Activated CD8-positive, alpha-beta T cell treated with anti-CD3 and anti-CD28 coated beads for 36 hours (primary cell): Measurements from ENCODE around the gene DOCK2. TPM values are rescaled to one million over a fixed set of nuclear protein-coding genes. Genes with fewer than 3 reads are reported as not detected.

ENCODE experiments used
- ATAC-seq: fragments of 200-7000 bp; cut with Tn5 transposase; one replicate; pipeline ENCODE4 v1.10.0; 2021; ENCODE audit warnings: mild to moderate bottlenecking, moderate library complexity
- CTCF ChIA-PET: fragments of 350-600 bp; sonication (Branson Sonifier 250); formaldehyde crosslinking; loops from one replicate; lab custom pipeline; 2021; ENCODE audit warnings: antibody characterized with exemption; lab: Charles Lee
- POLR2A ChIA-PET: fragments of 350-600 bp; sonication (Branson Sonifier 250); formaldehyde crosslinking; loops from one replicate; lab custom pipeline; 2021; ENCODE audit warnings: antibody characterized with exemption; lab: Charles Lee
- DNase-seq: peaks from one replicate; pipeline ENCODE4 v3.0.0-alpha.2; 2020
- H3K27ac Mint-ChIP-seq: one replicate; pipeline ENCODE4 v1.8.0; 2021; ENCODE audit warnings: mild to moderate bottlenecking, mixed read lengths
- H3K27me3 Mint-ChIP-seq: one replicate; pipeline ENCODE4 v1.8.0; 2021; ENCODE audit warnings: mixed read lengths
- H3K36me3 Mint-ChIP-seq: one replicate; pipeline ENCODE4 v1.8.0; 2021; ENCODE audit warnings: low read depth, mixed read lengths
- H3K4me1 Mint-ChIP-seq: one replicate; pipeline ENCODE4 v1.8.0; 2021; ENCODE audit warnings: low read depth, mixed read lengths
- H3K4me3 Mint-ChIP-seq: one replicate; pipeline ENCODE4 v1.8.0; 2021; ENCODE audit warnings: mild to moderate bottlenecking, moderate library complexity, mixed read lengths
- H3K9me3 Mint-ChIP-seq: one replicate; pipeline ENCODE4 v1.8.0; 2021; ENCODE audit warnings: mixed read lengths
- intact Hi-C: fragments of 100-400 bp; cut with micrococcal nuclease; formaldehyde crosslinking; loops from one replicate; pipeline ENCODE4 v1.10.0; 2022
- microRNA-seq: library from miRNA; unstranded; fragments of <30 nt; microRNA quantifications from one replicate; pipeline ENCODE4 v1.2.0, GENCODE V29; 2022; ENCODE audit warnings: borderline microRNAs expressed, borderline replicate concordance
- total RNA-seq, 2 experiments: library from RNA; stranded (reverse); gene quantifications; one replicate each; pipeline ENCODE4 v1.2.3, GENCODE V29; 2021
- TF ChIP-seq, protein P1 (sequence below): fragments of 200-600 bp; IDR thresholded peaks from one replicate; pipeline ENCODE4 v1.8.0; 2022; ENCODE audit warnings: antibody characterized with exemption, mild to moderate bottlenecking

The DOCK2 gene
- total RNA-seq, 2 experiments from 2014 or later: 180 to 181 TPM

DNA sequence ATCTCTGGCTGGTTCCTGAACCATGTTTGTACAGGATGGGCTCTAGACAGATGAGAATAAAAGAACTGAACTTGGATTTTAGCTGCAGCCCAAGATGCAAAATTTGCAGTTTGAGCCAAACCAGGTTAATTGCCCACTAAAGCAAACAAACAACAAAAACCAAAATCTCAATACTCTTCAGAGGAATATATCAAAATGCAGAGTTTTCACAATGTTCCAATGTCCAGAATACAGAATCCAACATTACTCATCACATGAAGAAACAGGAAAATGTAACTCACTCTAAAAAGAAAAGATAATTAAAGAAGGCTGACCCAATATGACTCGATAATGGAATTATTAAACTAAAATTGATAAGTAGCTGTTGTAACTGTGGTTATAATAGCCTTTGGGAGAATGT, 489.0 kb downstream of the DOCK2 start:
- ATAC-seq (no peak), DNase-seq (no peak)
- TF ChIP-seq, protein P1, sequence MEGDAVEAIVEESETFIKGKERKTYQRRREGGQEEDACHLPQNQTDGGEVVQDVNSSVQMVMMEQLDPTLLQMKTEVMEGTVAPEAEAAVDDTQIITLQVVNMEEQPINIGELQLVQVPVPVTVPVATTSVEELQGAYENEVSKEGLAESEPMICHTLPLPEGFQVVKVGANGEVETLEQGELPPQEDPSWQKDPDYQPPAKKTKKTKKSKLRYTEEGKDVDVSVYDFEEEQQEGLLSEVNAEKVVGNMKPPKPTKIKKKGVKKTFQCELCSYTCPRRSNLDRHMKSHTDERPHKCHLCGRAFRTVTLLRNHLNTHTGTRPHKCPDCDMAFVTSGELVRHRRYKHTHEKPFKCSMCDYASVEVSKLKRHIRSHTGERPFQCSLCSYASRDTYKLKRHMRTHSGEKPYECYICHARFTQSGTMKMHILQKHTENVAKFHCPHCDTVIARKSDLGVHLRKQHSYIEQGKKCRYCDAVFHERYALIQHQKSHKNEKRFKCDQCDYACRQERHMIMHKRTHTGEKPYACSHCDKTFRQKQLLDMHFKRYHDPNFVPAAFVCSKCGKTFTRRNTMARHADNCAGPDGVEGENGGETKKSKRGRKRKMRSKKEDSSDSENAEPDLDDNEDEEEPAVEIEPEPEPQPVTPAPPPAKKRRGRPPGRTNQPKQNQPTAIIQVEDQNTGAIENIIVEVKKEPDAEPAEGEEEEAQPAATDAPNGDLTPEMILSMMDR: no peak
- H3K9me3 Mint-ChIP-seq: peaks cover 13% of the 10 kb centered on the region
- intact Hi-C loops: no loop called here
- ChIA-PET CTCF (no interaction called here), POLR2A (no interaction called here)
- peaks cover 3% of the 10 kb centered on the region for H3K36me3 Mint-ChIP-seq
- H3K27ac Mint-ChIP-seq: no peak overlapping the region
- H3K4me1 Mint-ChIP-seq: no peaks in the 10 kb centered on the region
- peaks cover 17% of the 10 kb centered on the region for H3K27me3 Mint-ChIP-seq
- no peak overlapping the region for H3K4me3 Mint-ChIP-seq

DNA sequence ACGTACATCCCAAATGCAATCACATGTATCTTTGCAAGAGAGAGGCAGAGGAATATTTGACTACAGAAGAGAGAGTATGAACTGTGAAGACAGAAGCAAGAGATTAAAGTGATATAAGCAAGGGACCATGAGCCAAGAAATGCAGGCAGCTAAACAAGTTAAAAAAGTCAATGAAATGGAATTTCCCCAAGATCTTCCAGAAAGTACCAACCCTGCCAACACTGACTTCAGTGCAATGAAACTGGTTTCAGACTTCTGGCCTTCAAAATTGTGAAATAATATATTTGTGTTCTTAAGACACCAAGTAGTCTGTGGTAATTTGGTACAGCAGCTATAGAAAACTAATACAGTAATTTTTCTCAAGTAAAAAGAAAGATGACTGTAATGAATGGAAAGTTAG, 489.6 kb downstream of the DOCK2 start:
- H3K36me3 Mint-ChIP-seq: peaks cover 3% of the 10 kb centered on the region
- no peaks in the 10 kb centered on the region for H3K4me1 Mint-ChIP-seq
- peaks cover 13% of the 10 kb centered on the region for H3K9me3 Mint-ChIP-seq
- H3K27ac Mint-ChIP-seq: no peak overlapping the region
- CTCF ChIA-PET: no interaction called here
- POLR2A ChIA-PET: no interaction called here
- ATAC-seq (no peak), DNase-seq (no peak)
- H3K27me3 Mint-ChIP-seq: peaks cover 16% of the 10 kb centered on the region
- TF ChIP-seq, protein P1: no peak
- intact Hi-C loops: no loop called here
- H3K4me3 Mint-ChIP-seq: no peak overlapping the region

- no peak for ATAC-seq
- Mint-ChIP-seq H3K4me3 (no peak overlapping the region), H3K4me1 (no peaks in the 10 kb centered on the region), H3K27me3 (peaks cover 8% of the 10 kb centered on the region), H3K36me3 (peaks cover 3% of the 10 kb centered on the region), H3K27ac (no peak overlapping the region), H3K9me3 (peaks cover 7% of the 10 kb centered on the region)
- DNase-seq: no peak
- ChIA-PET CTCF (no interaction called here), POLR2A (no interaction called here)
- intact Hi-C loops: no loop called here
- TF ChIP-seq, protein P1: no peak
Observed at GRCh38 chr5:170131235-170131634, 494.2 kb downstream of the DOCK2 start.

- H3K9me3 Mint-ChIP-seq: no peaks in the 10 kb centered on the region
- POLR2A ChIA-PET: no interaction called here
- ATAC-seq (no peak), DNase-seq (no peak)
- H3K36me3 Mint-ChIP-seq: no peaks in the 10 kb centered on the region
- TF ChIP-seq, protein P1: no peak
- H3K27me3 Mint-ChIP-seq: peaks cover 3% of the 10 kb centered on the region
- no peak overlapping the region for H3K27ac Mint-ChIP-seq
- no peak overlapping the region for H3K4me3 Mint-ChIP-seq
- intact Hi-C loops: no loop called here
- no peaks in the 10 kb centered on the region for H3K4me1 Mint-ChIP-seq
- CTCF ChIA-PET: no interaction called here
Observed at GRCh38 chr5:170132269-170132975, 495.3 kb downstream of the DOCK2 start.

Small RNA genes within 50 kb of the gene (microRNA-seq; reads per million reads assigned to microRNA genes)
- gene MIR378E: not detected

Other genes with a start within 250 kb of the DOCK2 start
- gene SPDL1, start 53.5 kb upstream of the DOCK2 start, total RNA-seq: 10 to 100 TPM; 40.1 to 40.2 TPM